ENCODE data around the gene PIN4.

The PIN4 gene

DNA sequence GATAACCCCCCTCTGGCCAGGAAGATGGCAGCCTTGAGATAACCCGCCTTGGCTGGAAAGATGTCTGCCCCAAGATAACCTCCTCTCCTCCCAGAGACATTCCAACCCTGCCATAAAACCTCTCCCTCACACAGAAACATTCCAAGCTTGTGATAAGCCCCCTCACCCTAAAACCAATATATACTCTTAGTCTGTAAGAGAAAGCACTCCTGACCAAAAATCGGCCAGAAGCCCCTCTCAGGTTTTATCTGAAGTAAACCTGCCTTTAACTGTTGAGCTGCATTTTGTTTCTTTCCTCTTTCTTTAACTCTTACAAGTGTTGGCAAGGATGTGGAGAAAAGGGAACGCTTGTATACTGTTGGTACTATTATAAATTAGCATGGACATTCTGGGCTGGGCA is 48.7 kb downstream of the PIN4 start:
- DNase-seq, result no peak
- TF ChIP-seq POLR2A (IDR thresholded peaks at IDR 0.05; ENCODE audit: low read length), result no peak
- TF ChIP-seq GATA1 (IDR thresholded peaks at IDR 0.05; ENCODE audit: low read depth, low read length), result no peak

DNA sequence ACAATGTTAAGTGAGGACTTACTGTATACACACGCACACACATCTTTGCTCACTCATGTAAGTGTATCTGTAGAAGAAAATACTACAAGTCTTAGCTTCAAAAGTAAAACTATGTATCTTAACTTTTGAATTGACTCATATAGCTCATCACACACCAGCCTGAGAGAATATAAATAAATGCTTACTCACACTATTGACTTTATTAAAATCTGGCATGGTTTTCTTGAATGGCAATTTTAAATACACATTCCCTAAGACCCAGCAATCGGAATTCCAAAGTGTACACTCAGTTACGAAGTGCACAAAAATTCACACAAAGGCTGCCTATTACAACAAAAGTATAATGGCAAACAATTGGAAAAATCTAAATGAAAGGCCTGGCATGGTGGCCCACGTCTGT is 55.3 kb downstream of the PIN4 start:
- TF ChIP-seq GATA1 (IDR thresholded peaks at IDR 0.05; ENCODE audit: low read depth, low read length) (no peak), POLR2A (IDR thresholded peaks at IDR 0.05; ENCODE audit: low read length) (no peak)

DNA sequence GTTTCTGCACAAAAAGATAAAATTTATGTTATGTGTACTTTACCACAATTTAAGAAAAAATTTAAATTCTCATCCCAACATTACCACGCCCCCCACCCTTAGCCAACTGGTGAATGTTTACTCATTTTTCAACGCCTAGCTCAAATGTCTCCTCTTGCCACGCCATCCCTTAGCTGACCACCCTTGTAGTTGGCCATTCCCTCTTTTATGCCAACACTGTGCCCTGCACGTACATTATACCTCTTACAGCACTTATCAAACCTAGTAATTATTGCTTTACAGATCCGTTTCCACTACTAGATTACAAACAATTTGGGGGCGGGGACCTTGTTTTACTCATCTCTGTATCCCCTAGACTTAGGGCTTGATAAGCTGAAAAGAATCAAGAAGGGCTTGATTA is 56.6 kb downstream of the PIN4 start:
- no peak for TF ChIP-seq POLR2A (IDR thresholded peaks at IDR 0.05; ENCODE audit: low read length)
- no peak for TF ChIP-seq GATA1 (IDR thresholded peaks at IDR 0.05; ENCODE audit: low read depth, low read length)
- no peak for DNase-seq

More for the DNA sequence above, 55.3 kb downstream of the PIN4 start:
- DNase-seq, result no peak

DNA sequence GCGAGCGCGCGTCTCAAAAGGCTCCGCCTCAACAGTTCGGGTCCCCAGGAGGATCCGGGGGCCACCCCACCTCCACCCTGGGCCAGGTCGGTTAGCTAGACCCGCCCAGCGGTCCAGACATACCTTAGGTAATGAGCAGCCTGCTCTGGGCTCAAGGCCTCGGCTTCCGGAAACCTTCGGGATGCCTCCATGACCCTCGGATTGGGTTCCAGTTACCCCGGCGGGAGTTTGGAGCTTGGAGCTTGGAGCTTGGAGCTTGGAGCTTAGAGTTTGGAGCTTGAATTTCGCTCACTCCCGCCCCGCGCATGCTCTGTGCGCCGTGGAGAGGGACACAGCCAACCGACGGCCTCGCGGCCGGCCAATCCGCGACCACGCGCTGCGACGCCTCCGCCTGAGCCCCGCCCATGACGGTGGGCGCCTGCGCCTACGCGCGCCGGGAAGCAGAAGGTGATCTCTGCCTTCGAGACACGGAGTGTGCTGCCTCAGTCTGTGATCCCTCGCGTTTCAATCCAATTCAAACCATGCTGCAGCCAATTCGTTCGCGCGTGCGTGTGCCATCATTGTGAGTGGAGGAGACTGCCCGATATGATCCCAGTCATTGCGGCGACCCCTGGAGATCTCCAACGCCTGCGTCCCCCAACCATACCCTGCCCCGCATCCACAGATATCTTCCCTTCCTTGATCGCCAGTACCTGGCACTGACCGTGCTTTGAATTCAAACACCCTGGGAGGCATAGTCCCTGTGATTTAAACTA is 57.3 kb downstream of the PIN4 start, which contains the start of gene ERCC6L:
TSS of gene ERCC6L (minus strand) at position 307 of the 755 bp plus-strand sequence. CDS start at position 191, 116 bp downstream.
- peak; percentile 91 for DNase-seq
- no peak for TF ChIP-seq GATA1 (IDR thresholded peaks at IDR 0.05; ENCODE audit: low read depth, low read length)
- TF ChIP-seq POLR2A (IDR thresholded peaks at IDR 0.05; ENCODE audit: low read length), result peak; percentile 57

DNA sequence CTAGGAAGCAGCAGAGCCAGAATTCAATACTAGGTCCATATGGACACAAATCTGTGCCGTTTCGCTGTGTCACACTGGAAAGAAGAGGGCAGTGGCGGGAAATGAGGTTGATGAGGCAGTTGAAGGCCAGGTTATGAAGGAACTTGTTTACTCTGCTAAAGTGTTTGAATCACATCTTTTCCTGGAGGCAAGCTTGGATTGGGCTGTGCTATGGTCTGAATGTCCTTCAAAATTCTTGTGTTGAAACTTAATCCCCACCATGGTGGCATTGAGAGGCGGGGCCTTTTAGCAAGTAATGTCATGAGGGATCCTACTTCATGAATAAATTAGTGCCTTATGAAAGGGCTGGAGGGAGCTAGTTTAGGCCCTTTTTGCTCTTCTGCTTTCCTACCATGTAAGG is 59.4 kb downstream of the PIN4 start:
- TF ChIP-seq POLR2A (IDR thresholded peaks at IDR 0.05; ENCODE audit: low read length) (no peak), GATA1 (IDR thresholded peaks at IDR 0.05; ENCODE audit: low read depth, low read length) (no peak)
- no peak for DNase-seq

DNA sequence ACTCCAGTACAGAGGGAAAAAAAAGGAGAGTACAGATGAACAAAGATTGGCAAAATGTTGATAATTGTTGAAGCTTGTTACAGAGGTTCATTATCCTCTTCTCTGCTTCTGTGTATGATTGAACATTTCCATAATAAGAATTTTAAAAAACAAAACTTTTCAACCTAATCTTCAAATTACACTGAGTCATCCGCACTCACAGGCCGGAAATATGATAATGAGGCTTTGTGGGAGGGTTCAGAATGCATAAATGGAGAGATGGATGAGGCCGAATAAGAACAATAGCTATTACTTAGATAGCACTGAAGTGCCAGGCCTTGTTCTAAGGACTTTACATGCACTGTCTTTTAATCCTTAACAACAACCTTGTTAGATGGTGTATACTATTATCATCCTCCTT is 61.9 kb downstream of the PIN4 start:
- TF ChIP-seq GATA1 (IDR thresholded peaks at IDR 0.05; ENCODE audit: low read depth, low read length), result no peak
- peak in 1 of 2 experiments; percentile 1 for DNase-seq

DNA sequence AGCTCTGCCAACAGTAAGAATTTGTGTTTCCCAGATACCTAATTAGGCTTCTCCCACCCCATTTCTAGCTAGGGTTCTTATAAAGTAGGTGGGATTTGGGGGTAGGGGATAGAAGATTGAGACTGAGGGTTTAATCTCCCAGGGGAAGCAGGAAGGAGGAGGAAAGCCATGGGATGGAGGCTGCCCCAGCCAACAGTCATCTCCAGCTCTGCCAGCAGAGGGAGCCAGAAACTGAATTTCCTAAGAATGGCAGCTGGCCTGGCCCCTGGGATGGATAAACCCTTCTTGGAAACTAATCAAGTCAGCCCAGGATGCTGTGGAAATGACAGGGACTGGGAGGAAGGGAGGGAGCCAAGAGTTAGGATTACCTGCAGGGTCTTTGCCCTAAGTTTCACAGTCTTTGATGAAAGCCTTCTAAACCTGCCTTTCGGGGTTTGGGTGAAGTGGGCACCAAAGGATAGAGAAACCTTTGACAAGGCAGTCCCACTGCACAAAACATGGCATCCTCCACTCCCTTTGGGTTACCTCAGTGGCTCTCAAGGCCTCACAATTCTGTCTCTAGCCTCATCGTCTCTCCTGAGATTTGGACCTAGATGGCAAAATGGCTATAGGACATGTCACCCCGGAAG is 64.0 kb downstream of the PIN4 start:
- TF ChIP-seq GATA1 (IDR thresholded peaks at IDR 0.05; ENCODE audit: low read depth, low read length) (no peak), POLR2A (IDR thresholded peaks at IDR 0.05; ENCODE audit: low read length) (no peak)
- DNase-seq, result peak; percentile 35 to 58

DNA sequence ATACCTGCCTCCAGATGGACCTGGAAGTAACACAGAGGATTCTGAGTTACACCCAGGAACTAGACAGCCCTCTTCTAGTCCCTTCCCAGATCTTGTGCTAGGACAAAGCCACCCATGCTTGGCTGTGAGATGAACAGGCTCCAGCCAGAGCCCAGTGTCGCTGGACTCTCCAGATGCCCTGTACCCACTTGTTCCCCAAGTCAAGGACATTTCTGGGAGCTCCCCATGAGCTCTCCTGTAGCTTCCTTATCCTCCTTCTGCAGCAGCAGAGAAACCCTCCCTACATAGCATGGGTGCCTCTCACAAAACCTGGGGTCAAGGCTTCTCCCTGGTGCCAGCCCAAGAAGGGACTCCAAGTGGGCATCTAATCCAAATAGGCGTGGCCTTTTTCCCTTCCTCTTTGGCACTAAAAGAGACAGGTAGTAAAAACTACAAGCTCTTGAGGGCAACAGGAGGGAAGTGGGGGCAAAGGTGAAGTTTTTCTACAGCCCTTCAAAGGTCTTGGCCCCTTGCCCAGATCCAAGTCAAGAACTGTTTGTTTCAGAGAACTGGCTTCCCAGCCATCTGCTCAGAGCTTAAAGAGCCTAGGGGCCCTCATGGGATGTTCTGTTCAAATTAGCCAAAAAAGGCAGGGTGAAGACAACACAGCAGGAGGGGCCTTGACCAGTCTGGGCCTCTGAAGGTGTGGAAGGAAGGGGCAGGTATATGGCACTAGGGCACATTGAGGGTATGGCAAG is 65.8 kb downstream of the PIN4 start:
- TF ChIP-seq GATA1 (IDR thresholded peaks at IDR 0.05; ENCODE audit: low read depth, low read length) (no peak), POLR2A (IDR thresholded peaks at IDR 0.05; ENCODE audit: low read length) (no peak)
- no peak for DNase-seq
